Tibial nerve (tissue), 3 donors: ENCODE measurements around the gene ANKRD42.

ENCODE experiments used
- POLR2A ChIP-seq, 2 donors: fragments of 450-650 bp; IDR thresholded peaks; one replicate each; pipeline ENCODE4 v1.6.1; 2017; ENCODE audit warnings: antibody characterized with exemption in 2 of 2, mild to moderate bottlenecking in 2 of 2, moderate library complexity in 2 of 2
- TF ChIP-seq, protein P1 (sequence below), 5 experiments: fragments of 200-600 bp in 3 of 5; fragments of 450-650 bp in 2 of 5; sonication (generic) in 3 of 5; IDR thresholded peaks; one replicate each; pipeline ENCODE4 v1.5.1; 2016 to 2019; ENCODE audit warnings: antibody characterized with exemption in 5 of 5, mild to moderate bottlenecking in 3 of 5, moderate library complexity in 2 of 5

DNA sequence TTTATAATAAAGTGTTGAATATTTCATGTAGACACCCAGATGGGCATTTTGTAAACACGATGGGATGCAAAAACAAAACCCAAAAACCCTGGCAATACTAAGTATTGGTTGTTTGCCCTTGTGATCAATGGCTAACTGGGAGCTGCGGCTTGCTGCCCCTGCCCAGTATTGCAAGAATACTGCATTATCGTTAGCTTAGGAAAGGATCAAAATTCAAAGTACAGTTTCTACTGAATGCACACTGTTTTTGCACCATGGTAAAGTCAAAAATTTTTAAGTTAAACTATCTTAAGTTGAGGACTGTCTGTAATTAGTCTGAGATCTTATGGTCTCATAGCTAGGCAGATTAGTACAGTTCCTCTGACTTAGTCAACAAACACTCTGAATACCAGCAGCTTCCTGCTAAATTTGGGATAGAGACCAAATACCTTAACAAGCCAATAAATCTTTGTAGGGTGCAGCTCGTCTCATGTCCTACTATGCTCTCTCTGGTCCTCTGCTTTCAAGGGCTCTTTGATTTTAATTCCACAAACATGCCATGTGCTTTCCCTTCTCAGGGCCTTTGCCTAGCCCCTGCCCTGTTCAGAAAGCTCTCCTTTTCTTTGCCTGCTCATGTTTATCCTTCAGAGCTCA is 88.7 kb downstream of the ANKRD42 start:
- TF ChIP-seq, protein P1, sequence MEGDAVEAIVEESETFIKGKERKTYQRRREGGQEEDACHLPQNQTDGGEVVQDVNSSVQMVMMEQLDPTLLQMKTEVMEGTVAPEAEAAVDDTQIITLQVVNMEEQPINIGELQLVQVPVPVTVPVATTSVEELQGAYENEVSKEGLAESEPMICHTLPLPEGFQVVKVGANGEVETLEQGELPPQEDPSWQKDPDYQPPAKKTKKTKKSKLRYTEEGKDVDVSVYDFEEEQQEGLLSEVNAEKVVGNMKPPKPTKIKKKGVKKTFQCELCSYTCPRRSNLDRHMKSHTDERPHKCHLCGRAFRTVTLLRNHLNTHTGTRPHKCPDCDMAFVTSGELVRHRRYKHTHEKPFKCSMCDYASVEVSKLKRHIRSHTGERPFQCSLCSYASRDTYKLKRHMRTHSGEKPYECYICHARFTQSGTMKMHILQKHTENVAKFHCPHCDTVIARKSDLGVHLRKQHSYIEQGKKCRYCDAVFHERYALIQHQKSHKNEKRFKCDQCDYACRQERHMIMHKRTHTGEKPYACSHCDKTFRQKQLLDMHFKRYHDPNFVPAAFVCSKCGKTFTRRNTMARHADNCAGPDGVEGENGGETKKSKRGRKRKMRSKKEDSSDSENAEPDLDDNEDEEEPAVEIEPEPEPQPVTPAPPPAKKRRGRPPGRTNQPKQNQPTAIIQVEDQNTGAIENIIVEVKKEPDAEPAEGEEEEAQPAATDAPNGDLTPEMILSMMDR (IDR thresholded peaks at IDR 0.05), result no peak
- no peak for TF ChIP-seq POLR2A (IDR thresholded peaks at IDR 0.05)
